Esophagus squamous epithelium (tissue), 5 donors: ENCODE measurements around the gene PCDHGA8. TPM values are rescaled to one million over a fixed set of nuclear protein-coding genes. Genes with fewer than 3 reads are reported as not detected.
"Not testable (repeated sequence)": the region's sequence is repeated elsewhere in the genome, so short reads cannot be mapped to it uniquely, and the experiment has no call there.

Experiments
- DNase-seq: peaks from one replicate; lab custom pipeline; 2025; lab: John Stamatoyannopoulos, UW
- H3K27ac ChIP-seq, 4 donors: fragments of 200-600 bp; sonication (generic); one replicate each; pipeline ENCODE4 v1.5.1; 2016 to 2019; ENCODE audit warnings: mild to moderate bottlenecking in 1 of 4
- H3K27me3 ChIP-seq, 4 donors: fragments of 200-600 bp; sonication (generic); 1 replicate in 3 of 4; 2 replicates in 1 of 4; pipeline versions ENCODE4 v1.5.1 to v1.6.0; 2017 to 2021; ENCODE audit warnings: antibody characterized with exemption in 1 of 4
- H3K36me3 ChIP-seq, 3 donors: fragments of 200-600 bp; sonication (generic); one replicate each; pipeline ENCODE4 v1.5.1; 2016 to 2019
- H3K4me1 ChIP-seq, 3 donors: fragments of 200-600 bp; sonication (generic); one replicate each; pipeline ENCODE4 v1.5.1; 2017 to 2019
- H3K4me3 ChIP-seq, 4 donors: fragments of 200-600 bp; sonication (generic); 1 replicate in 3 of 4; 2 replicates in 1 of 4; pipeline ENCODE4 v1.5.1; 2016 to 2019; ENCODE audit warnings: mild to moderate bottlenecking in 2 of 4, moderate library complexity in 1 of 4
- H3K9me3 ChIP-seq, 3 donors: fragments of 200-600 bp; sonication (generic); one replicate each; pipeline ENCODE4 v1.5.1; 2016 to 2019
- POLR2A ChIP-seq, 4 donors: fragments of 450-650 bp; IDR thresholded peaks; one replicate each; pipeline ENCODE4 v1.6.1; 2017; ENCODE audit warnings: antibody characterized with exemption in 4 of 4, mild to moderate bottlenecking in 4 of 4, moderate library complexity in 3 of 4
- WGBS, 2 donors: methylation state at CpG; one replicate each; pipeline ENCODE4 v1.1.5; 2018; 5-methylcytosine and 5-hydroxymethylcytosine counted together
- intact Hi-C: fragments of 100-400 bp; cut with DNase I; formaldehyde crosslinking; loops from one replicate; pipeline ENCODE4 v1.15.0; 2022
- total RNA-seq, 4 donors: library from RNA; depleted of rRNA; stranded (reverse); fragments of >200 nt; gene quantifications; one replicate each; pipeline ENCODE4 v1.1.0, GENCODE V29; 2016
- TF ChIP-seq, protein P1 (sequence below), 6 experiments: fragments of 450-650 bp in 4 of 6; fragments of 200-600 bp in 2 of 6; sonication (generic) in 2 of 6; IDR thresholded peaks; one replicate each; pipeline ENCODE4 v1.5.1; 2016 to 2019; ENCODE audit warnings: antibody characterized with exemption in 6 of 6, mild to moderate bottlenecking in 4 of 6, moderate library complexity in 4 of 6
- donor health status: DM: yes; HTN: yes; CAD: no.

The PCDHGA8 gene
- 1 to 10 TPM in 3 of 4 donors, under 1 TPM in 1; 0.41 to 1.7 (median 1.4) TPM for total RNA-seq

DNA sequence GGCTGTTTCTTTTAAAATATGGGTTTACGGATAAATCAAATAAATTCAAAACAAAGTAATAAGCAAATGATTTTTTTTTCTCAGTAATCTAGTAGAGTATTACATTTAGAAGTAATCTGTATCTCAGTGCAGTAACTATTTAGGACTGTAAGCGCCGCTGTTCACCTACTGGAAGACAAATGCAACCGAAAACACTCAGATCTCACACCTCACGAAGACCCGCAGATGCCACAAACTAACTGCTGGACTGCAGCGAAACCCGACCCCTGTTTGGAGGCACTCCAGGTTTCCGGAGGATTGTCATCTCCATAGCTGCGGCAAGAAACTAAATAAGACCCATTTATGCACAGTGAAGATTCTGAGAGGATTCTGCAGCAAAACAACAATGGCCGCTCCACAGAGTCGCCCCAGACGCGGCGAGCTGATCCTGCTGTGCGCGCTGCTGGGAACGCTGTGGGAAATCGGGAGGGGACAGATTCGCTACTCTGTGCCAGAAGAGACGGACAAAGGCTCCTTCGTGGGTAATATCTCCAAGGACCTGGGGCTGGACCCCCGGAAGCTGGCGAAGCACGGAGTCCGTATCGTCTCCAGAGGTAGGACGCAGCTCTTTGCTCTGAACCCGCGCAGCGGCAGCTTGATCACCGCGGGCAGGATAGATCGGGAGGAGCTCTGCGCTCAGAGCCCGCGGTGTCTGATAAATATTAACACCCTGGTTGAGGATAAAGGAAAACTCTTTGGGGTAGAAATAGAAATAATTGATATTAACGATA, at the start of gene PCDHGA8:
Gene PCDHGA8, plus strand, starts transcription at position 205 of the 770 bp plus-strand sequence. Its CDS starts 181 bp downstream, at position 386.
- intact Hi-C loops = no loop called here
- TF ChIP-seq, protein P1, sequence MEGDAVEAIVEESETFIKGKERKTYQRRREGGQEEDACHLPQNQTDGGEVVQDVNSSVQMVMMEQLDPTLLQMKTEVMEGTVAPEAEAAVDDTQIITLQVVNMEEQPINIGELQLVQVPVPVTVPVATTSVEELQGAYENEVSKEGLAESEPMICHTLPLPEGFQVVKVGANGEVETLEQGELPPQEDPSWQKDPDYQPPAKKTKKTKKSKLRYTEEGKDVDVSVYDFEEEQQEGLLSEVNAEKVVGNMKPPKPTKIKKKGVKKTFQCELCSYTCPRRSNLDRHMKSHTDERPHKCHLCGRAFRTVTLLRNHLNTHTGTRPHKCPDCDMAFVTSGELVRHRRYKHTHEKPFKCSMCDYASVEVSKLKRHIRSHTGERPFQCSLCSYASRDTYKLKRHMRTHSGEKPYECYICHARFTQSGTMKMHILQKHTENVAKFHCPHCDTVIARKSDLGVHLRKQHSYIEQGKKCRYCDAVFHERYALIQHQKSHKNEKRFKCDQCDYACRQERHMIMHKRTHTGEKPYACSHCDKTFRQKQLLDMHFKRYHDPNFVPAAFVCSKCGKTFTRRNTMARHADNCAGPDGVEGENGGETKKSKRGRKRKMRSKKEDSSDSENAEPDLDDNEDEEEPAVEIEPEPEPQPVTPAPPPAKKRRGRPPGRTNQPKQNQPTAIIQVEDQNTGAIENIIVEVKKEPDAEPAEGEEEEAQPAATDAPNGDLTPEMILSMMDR (IDR thresholded peaks at IDR 0.05) = no peak
- no peak for TF ChIP-seq POLR2A (IDR thresholded peaks at IDR 0.05)
- Histone ChIP-seq H3K27me3 (peaks cover 0 to 33% (median 0%) of the 10 kb centered on the region in 4 donors), H3K36me3 (peaks cover 0 to 7% (median 0%) of the 10 kb centered on the region in 3 donors), H3K4me1 (no peaks in the 10 kb centered on the region), H3K27ac (no peak within 1 kb of the TSS), H3K9me3 (peaks cover 21 to 96% (median 87%) of the 10 kb centered on the region in 3 donors), H3K4me3 (peak within 1 kb of the TSS in 1 of 4 donors; percentile 13)
- 21 to 57% methylated on average over 19 to 36 of the region's 38 CpGs for WGBS, 2 donors
- DNase-seq = no peak

DNA sequence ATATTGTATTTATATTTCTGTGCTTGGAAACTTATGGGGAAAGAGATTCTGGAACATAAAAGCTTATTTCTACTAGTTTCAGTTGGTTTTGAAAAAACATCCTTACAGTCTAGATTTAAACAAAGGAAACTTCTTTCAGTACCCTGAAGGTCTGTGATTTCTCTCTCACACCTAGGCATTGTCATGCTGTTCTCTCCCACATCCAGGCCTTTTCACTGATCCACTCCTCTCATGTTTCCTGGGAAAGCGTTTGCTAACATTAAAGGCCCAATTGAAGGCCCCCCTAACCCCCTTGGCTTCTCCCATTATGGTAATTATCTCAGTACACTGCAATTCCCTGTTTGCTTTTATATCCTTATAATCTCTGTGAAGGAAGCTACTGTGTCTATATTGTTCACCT, 49.7 kb upstream of the PCDHGA8 start:
- no peak for TF ChIP-seq POLR2A (IDR thresholded peaks at IDR 0.05)
- TF ChIP-seq, protein P1 (IDR thresholded peaks at IDR 0.05) = no peak
- Histone ChIP-seq H3K36me3 (no peaks in the 10 kb centered on the region), H3K9me3 (peaks cover 0 to 94% (median 64%) of the 10 kb centered on the region in 3 donors), H3K4me1 (peaks cover 0 to 7% (median 0%) of the 10 kb centered on the region in 3 donors), H3K27me3 (peaks cover 0 to 68% (median 0%) of the 10 kb centered on the region in 4 donors), H3K4me3 (no peak overlapping the region), H3K27ac (no peak overlapping the region)
- DNase-seq = no peak
- intact Hi-C loops = no loop called here
- WGBS, 2 donors = 20 to 50% methylated on average over 1 of the region's 1 CpG

DNA sequence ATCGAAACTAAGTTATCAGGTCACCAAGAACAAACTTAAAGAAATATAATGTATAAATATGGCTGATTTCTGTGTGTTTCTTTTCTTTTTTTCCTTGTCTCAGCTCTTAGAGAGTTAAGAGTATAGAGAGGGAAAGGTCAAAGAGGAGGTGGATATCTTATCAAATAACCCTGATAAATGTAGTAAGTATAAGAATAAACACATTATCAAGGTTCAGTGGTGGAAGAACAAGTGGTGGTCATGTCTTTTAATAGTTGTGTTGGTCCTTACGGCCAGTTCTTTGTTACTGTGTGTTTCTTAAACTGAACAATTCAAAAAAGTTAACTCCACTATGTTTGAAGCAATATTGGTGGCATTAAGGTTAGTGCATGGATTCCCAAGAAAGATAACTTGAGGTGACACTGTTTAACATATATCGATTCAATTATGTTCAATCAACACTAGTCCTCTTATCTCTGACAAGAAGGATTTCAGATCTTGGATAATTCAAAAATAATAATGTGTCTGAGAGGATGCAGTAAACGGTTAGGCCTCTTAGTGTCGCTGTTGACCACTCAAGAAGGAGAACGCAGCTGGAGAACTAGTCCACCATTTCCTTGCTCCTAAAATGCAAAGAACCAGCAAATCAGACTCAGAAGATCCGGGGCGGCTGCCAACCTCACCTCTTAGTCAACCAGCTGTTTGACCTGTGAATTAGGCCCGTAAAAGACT, 49.0 kb upstream of the PCDHGA8 start, which contains the start of gene PCDHGA3:
Gene PCDHGA3, plus strand, starts transcription at position 588 of the 711 bp plus-strand sequence. CDS start 205 bp downstream, outside the sequence.
- H3K9me3 ChIP-seq = peaks cover 0 to 94% (median 59%) of the 10 kb centered on the region in 3 donors
- intact Hi-C loops = no loop called here
- no peak for DNase-seq

DNA sequence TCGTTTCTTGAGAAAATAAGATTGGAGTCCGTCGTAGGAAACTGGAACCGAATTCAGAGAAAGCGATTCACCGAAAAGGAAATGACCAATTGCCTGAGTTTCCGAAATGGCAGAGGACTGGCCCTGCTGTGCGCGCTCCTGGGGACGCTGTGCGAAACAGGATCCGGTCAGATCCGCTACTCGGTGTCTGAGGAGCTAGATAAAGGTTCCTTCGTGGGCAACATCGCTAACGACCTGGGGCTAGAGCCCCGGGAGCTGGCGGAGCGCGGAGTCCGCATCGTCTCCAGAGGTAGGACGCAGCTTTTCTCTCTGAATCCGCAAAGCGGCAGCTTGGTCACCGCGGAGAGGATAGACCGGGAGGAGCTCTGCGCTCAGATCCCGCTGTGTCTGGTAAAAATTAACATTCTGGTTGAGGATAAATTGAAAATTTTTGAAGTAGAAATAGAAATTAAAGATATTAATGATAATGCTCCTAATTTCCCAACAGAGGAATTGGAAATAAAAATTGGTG, 48.4 kb upstream of the PCDHGA8 start:
- H3K9me3 ChIP-seq = peaks cover 0 to 94% (median 55%) of the 10 kb centered on the region in 3 donors
- H3K4me3 ChIP-seq = peak overlapping the region in 2 of 4 donors; percentile 17 to 31
- intact Hi-C loops = no loop called here

More for the DNA sequence above, 49.0 kb upstream of the PCDHGA8 start, which contains the start of gene PCDHGA3:
- Histone ChIP-seq H3K4me3 (peak within 1 kb of the TSS in 2 of 4 donors; percentile 17 to 31), H3K36me3 (no peaks in the 10 kb centered on the region), H3K27me3 (peaks cover 0 to 63% (median 0%) of the 10 kb centered on the region in 4 donors), H3K27ac (no peak within 1 kb of the TSS), H3K4me1 (peaks cover 0 to 7% (median 0%) of the 10 kb centered on the region in 3 donors)
- WGBS, 2 donors = 31 to 33% methylated on average over 9 of the region's 9 CpGs
- TF ChIP-seq POLR2A (IDR thresholded peaks at IDR 0.05) = no peak
- TF ChIP-seq, protein P1 (IDR thresholded peaks at IDR 0.05) = peak in 2 of 6 experiments; percentile 13 to 23

DNA sequence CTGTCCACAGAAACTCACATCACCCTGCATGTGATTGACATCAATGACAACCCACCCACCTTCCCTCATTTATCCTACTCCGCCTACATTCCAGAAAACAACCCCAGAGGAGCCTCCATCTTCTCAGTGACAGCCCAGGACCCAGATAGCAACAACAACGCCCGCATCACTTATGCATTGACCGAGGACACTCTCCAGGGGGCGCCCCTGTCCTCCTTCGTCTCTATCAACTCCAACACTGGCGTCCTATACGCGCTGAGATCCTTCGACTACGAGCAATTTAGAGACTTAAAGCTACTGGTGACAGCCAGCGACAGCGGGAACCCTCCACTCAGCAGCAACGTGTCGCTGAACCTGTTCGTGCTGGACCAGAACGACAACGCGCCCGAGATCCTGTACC, 47.1 kb upstream of the PCDHGA8 start:
- H3K4me3 ChIP-seq = no peak overlapping the region
- H3K9me3 ChIP-seq = peaks cover 0 to 91% (median 48%) of the 10 kb centered on the region in 3 donors
- no peak for DNase-seq
- no peaks in the 10 kb centered on the region for H3K4me1 ChIP-seq
- intact Hi-C loops = no loop called here
- no peak overlapping the region for H3K27ac ChIP-seq
- peaks cover 0 to 60% (median 0%) of the 10 kb centered on the region in 4 donors for H3K27me3 ChIP-seq
- H3K36me3 ChIP-seq = no peaks in the 10 kb centered on the region
- TF ChIP-seq POLR2A (IDR thresholded peaks at IDR 0.05) = no peak
- TF ChIP-seq, protein P1 (IDR thresholded peaks at IDR 0.05) = no peak
- 59 to 60% methylated on average over 11 to 17 of the region's 20 CpGs for WGBS, 2 donors

More for the DNA sequence above, 48.4 kb upstream of the PCDHGA8 start:
- peaks cover 0 to 63% (median 0%) of the 10 kb centered on the region in 4 donors for H3K27me3 ChIP-seq
- TF ChIP-seq POLR2A (IDR thresholded peaks at IDR 0.05) = no peak
- no peaks in the 10 kb centered on the region for H3K36me3 ChIP-seq
- H3K27ac ChIP-seq = no peak overlapping the region
- WGBS, 2 donors = 35 to 48% methylated on average over 27 to 28 of the region's 31 CpGs
- DNase-seq = no peak
- peaks cover 0 to 1% (median 0%) of the 10 kb centered on the region in 3 donors for H3K4me1 ChIP-seq

DNA sequence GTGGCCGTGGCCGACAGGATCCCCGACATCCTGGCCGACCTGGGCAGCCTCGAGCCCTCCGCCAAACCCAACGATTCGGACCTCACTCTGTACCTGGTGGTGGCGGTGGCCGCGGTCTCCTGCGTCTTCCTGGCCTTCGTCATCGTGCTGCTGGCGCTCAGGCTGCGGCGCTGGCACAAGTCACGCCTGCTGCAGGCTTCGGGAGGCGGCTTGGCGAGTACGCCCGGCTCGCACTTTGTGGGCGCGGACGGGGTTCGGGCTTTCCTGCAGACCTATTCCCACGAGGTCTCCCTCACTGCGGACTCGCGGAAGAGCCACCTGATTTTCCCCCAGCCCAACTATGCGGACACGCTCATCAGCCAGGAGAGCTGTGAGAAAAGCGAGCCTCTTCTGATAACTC, 46.4 kb upstream of the PCDHGA8 start:
- DNase-seq, H3K27ac ChIP-seq, H3K36me3 ChIP-seq, intact Hi-C loops, H3K4me1 ChIP-seq, H3K4me3 ChIP-seq: not testable (repeated sequence)
- Histone ChIP-seq H3K27me3 (peaks cover 0 to 62% (median 0%) of the 10 kb centered on the region in 4 donors), H3K9me3 (peaks cover 0 to 91% (median 48%) of the 10 kb centered on the region in 3 donors)
- 35 to 60% methylated on average over 4 to 7 of the region's 35 CpGs for WGBS, 2 donors
